Measurements from ENCODE around the gene ETS1.

- no peak for TF ChIP-seq CTCF (IDR thresholded peaks at IDR 0.05; ENCODE audit: poor library complexity)
- no peak for TF ChIP-seq EZH2 (IDR thresholded peaks at IDR 0.05; ENCODE audit: borderline replicate concordance)
These were observed 107.3 kb downstream of the ETS1 start for GRCh38 chr11:128480066-128480465.
